Measurements from ENCODE around the gene ATP5F1B. TPM values are rescaled to one million over a fixed set of nuclear protein-coding genes. Genes with fewer than 3 reads are reported as not detected.

ATP5F1B gene
- total and polyA plus RNA-seq, 2 of the 13 experiments (the other 11 are each of a cell fraction or from before 2014, with no cell fraction given): 1,051 to 1,180 TPM

GRCh38 chr12:56599797-56600196, 46.0 kb downstream of the ATP5F1B start (continued):
- no peak for TF ChIP-seq ELK4 (CRISPR knock-in tag; IDR thresholded peaks at IDR 0.05; ENCODE audit: borderline replicate concordance)
- no peak for TF ChIP-seq POLR2AphosphoS5 (IDR thresholded peaks at IDR 0.05; ENCODE audit: low read depth, low read length)
- TF ChIP-seq ZNF512B (CRISPR knock-in tag; IDR thresholded peaks at IDR 0.05; ENCODE audit: borderline replicate concordance): no peak
- no peak for TF ChIP-seq WIZ (CRISPR knock-in tag; IDR thresholded peaks at IDR 0.05)
- TF ChIP-seq ELF3 (CRISPR knock-in tag; IDR thresholded peaks at IDR 0.05): no peak

- H3K9ac ChIP-seq (ENCODE audit: insufficient read depth, low read depth, low read length): no peak overlapping the region
- WGBS (ENCODE audit: low lambda C conversion rate): 99% methylated on average over 15 of the region's 15 CpGs
- no peaks in the 10 kb centered on the region for H4K20me1 ChIP-seq (ENCODE audit: insufficient read depth, low read length)
- POLR2A ChIA-PET: no interaction called here
- intact Hi-C loops (cut with micrococcal nuclease; ENCODE audit: unreplicated experiment) (no loop called here), in situ Hi-C loops (cut with HindIII; ENCODE audit: extremely low pct_ligation_motif_present, low pct_unique_long_range_greater_than_20kb) (no loop called here)
- H3K36me3 ChIP-seq (replicated peaks in 1 of 2; ENCODE audit: control insufficient read depth in 1 of 2, insufficient read depth in 2 of 2, low read length in 2 of 2): peaks cover 37 to 67% of the 10 kb centered on the region in 2 experiments
- no peaks in the 10 kb centered on the region for H3K4me1 ChIP-seq (ENCODE audit: insufficient read depth, low read length)
- CTCF ChIA-PET (ENCODE audit: low intra/inter-chr PET ratio, low total read pairs): no interaction called here
- FAIRE-seq (no peak), ATAC-seq (no peak), DNase-seq (ENCODE audit: low spot score) (no peak)
- no peaks in the 10 kb centered on the region for H3K9me3 ChIP-seq (ENCODE audit: low read length)
- no peak overlapping the region for H3K4me3 ChIP-seq (replicated peaks in 1 of 3; ENCODE audit: insufficient read depth in 1 of 3, low read depth in 2 of 3, low read length in 3 of 3)
- no peaks in the 10 kb centered on the region for H3K79me2 ChIP-seq (ENCODE audit: insufficient read depth, low read length)
- BruUV-seq (replicated peaks): no TSS peak
- H3K27me3 ChIP-seq (ENCODE audit: control insufficient read depth in 1 of 2, insufficient read depth in 2 of 2, low read length in 2 of 2): no peaks in the 10 kb centered on the region
- no peak overlapping the region for H2AFZ ChIP-seq (ENCODE audit: low read length)
- no peak overlapping the region for H3K4me2 ChIP-seq (ENCODE audit: low read depth, low read length)
- TF ChIP-seq ZFP36L2 (CRISPR knock-in tag; IDR thresholded peaks at IDR 0.05): no peak
- no peak for TF ChIP-seq MXD4 (CRISPR knock-in tag; IDR thresholded peaks at IDR 0.05)
- no peak for TF ChIP-seq ZSCAN20 (CRISPR knock-in tag; IDR thresholded peaks at IDR 0.05; ENCODE audit: borderline replicate concordance)
- no peak for TF ChIP-seq NFKB2 (CRISPR knock-in tag; IDR thresholded peaks at IDR 0.05; ENCODE audit: borderline replicate concordance)
- H3K27ac ChIP-seq (ENCODE audit: extremely low read length, insufficient read depth, low read length): no peak overlapping the region
Observed at GRCh38 chr12:56599041-56599440, 46.7 kb downstream of the ATP5F1B start.

Data from HepG2 (cell line).